B cell (primary cell): ENCODE data around the gene GGACT. TPM values are rescaled to one million over a fixed set of nuclear protein-coding genes. Genes with fewer than 3 reads are reported as not detected.

Source experiments
- ATAC-seq: fragments of 200-7000 bp; cut with Tn5 transposase; one replicate; pipeline ENCODE4 v1.10.0; 2021; ENCODE audit warnings: low read depth, mild to moderate bottlenecking, moderate number of reproducible peaks, moderate library complexity
- CTCF ChIA-PET: fragments of 350-600 bp; sonication (Branson Sonifier 250); formaldehyde crosslinking; loops from one replicate; lab custom pipeline; 2021; ENCODE audit warnings: antibody characterized with exemption, inconsistent platforms; lab: Charles Lee
- POLR2A ChIA-PET: fragments of 350-600 bp; sonication (Branson Sonifier 250); formaldehyde crosslinking; loops from one replicate; lab custom pipeline; 2021; ENCODE audit warnings: antibody characterized with exemption; lab: Charles Lee
- DNase-seq: peaks from one replicate; pipeline ENCODE4 v3.0.0; 2013
- H2AFZ ChIP-seq: 2 replicates; pipeline ENCODE4 v1.6.1; 2012; ENCODE audit warnings: mild to moderate bottlenecking, low read depth, low read length; ENCODE audit not compliant: insufficient read depth, poor library complexity, severe bottlenecking
- H3K27ac ChIP-seq, 2 donors: 1 replicate in 1 of 2; 2 replicates in 1 of 2; pipeline ENCODE4 v1.5.1; 2012 to 2013; ENCODE audit warnings: low read length in 2 of 2, mild to moderate bottlenecking in 2 of 2, moderate library complexity in 1 of 2
- H3K27me3 ChIP-seq, 4 experiments: fragments of 200-600 bp in 1 of 4; sonication (generic) in 1 of 4; replicated peaks in 1 of 4; 1 replicate in 2 of 4; 2 replicates in 2 of 4; pipeline versions ENCODE4 v1.6.1 to v1.7.0; 2013 to 2016; ENCODE audit warnings: low read length in 3 of 4, mild to moderate bottlenecking in 2 of 4, mixed read lengths in 1 of 4, moderate library complexity in 1 of 4; ENCODE audit not compliant: insufficient read depth in 4 of 4, control insufficient read depth in 3 of 4; ENCODE audit errors: control extremely low read depth in 1 of 4
- H3K36me3 ChIP-seq, 2 experiments: replicated peaks in 1 of 2; 1 replicate in 1 of 2; 2 replicates in 1 of 2; pipeline versions ENCODE4 v1.6.1 to v1.7.1; 2013; ENCODE audit warnings: low read length in 1 of 2; ENCODE audit not compliant: insufficient read depth in 2 of 2, control insufficient read depth in 1 of 2; ENCODE audit errors: control extremely low read depth in 1 of 2, extremely low read depth in 1 of 2
- H3K4me1 ChIP-seq, 2 donors: fragments of 200-600 bp in 1 of 2; sonication (generic) in 1 of 2; 1 replicate in 1 of 2; 2 replicates in 1 of 2; pipeline versions ENCODE4 v1.5.1 to v1.6.1; 2013 to 2017; ENCODE audit warnings: low read length in 2 of 2; ENCODE audit not compliant: control insufficient read depth in 2 of 2, insufficient read depth in 2 of 2
- H3K4me2 ChIP-seq: replicated peaks from 2 replicates; pipeline ENCODE3; 2012; ENCODE audit warnings: mild to moderate bottlenecking, low read depth, low read length; ENCODE audit not compliant: poor library complexity, severe bottlenecking
- H3K4me3 ChIP-seq, 5 experiments: fragments of 200-600 bp in 1 of 5; sonication (generic) in 1 of 5; 1 replicate in 3 of 5; 2 replicates in 2 of 5; pipeline versions ENCODE4 v1.5.1 to v1.7.0; 2011 to 2016; ENCODE audit warnings: low read length in 4 of 5, mild to moderate bottlenecking in 4 of 5, low read depth in 2 of 5, control low read depth in 1 of 5, moderate library complexity in 1 of 5; ENCODE audit not compliant: insufficient read depth in 1 of 5; ENCODE audit errors: control extremely low read depth in 1 of 5, extremely low read depth in 1 of 5
- H3K79me2 ChIP-seq: fragments of 200-600 bp; sonication (generic); one replicate; pipeline ENCODE4 v1.6.0; 2016; ENCODE audit warnings: low read length; ENCODE audit not compliant: control insufficient read depth, insufficient read depth
- H3K9ac ChIP-seq: fragments of 200-600 bp; sonication (generic); 2 replicates; pipeline ENCODE4 v1.6.1; 2017; ENCODE audit warnings: mild to moderate bottlenecking, low read length, moderate library complexity
- H3K9me3 ChIP-seq, 3 donors: one replicate each; pipeline versions ENCODE4 v1.6.1 to v1.7.1; 2013; ENCODE audit warnings: low read length in 2 of 3; ENCODE audit not compliant: control insufficient read depth in 2 of 3, insufficient read depth in 1 of 3; ENCODE audit errors: control extremely low read depth in 1 of 3
- H4K20me1 ChIP-seq: 2 replicates; pipeline ENCODE4 v1.6.0; 2012; ENCODE audit warnings: mild to moderate bottlenecking, low read length; ENCODE audit not compliant: insufficient read depth, control insufficient read depth, poor library complexity, severe bottlenecking
- H3K27ac Mint-ChIP-seq: one replicate; pipeline ENCODE4 v1.8.0; 2021; ENCODE audit warnings: mixed read lengths
- H3K27me3 Mint-ChIP-seq: one replicate; pipeline ENCODE4 v1.8.0; 2021; ENCODE audit warnings: mixed read lengths
- H3K4me1 Mint-ChIP-seq: one replicate; pipeline ENCODE4 v1.8.0; 2021; ENCODE audit warnings: mixed read lengths
- H3K4me3 Mint-ChIP-seq: one replicate; pipeline ENCODE4 v1.8.0; 2021; ENCODE audit warnings: mixed read lengths
- H3K9me3 Mint-ChIP-seq: one replicate; pipeline ENCODE4 v1.8.0; 2022; ENCODE audit warnings: mixed read lengths; ENCODE audit not compliant: insufficient read depth
- EZH2 ChIP-seq: IDR thresholded peaks from 2 replicates; pipeline ENCODE4 v1.6.1; 2012; ENCODE audit warnings: borderline replicate concordance, low read depth, mild to moderate bottlenecking, moderate library complexity, low read length; ENCODE audit not compliant: insufficient read depth, poor library complexity, severe bottlenecking
- WGBS: methylation state at CpG from one replicate; pipeline ENCODE4 v1.1.5; 2013; ENCODE audit warnings: missing lambda C conversion rate; ENCODE audit not compliant: insufficient coverage; 5-methylcytosine and 5-hydroxymethylcytosine counted together
- intact Hi-C: fragments of 100-400 bp; cut with micrococcal nuclease; formaldehyde crosslinking; loops from one replicate; pipeline ENCODE4 v1.10.0; 2022
- polyA plus RNA-seq: library from polyadenylated mRNA; depleted of rRNA; stranded (reverse); fragments of >200 nt; gene quantifications from 2 replicates; pipeline ENCODE4 v1.2.3, GENCODE V29; 2012
- total RNA-seq, 2 donors: library from RNA; stranded (reverse); fragments of 120-200 nt in 1 of 2; gene quantifications; 1 replicate in 1 of 2; 2 replicates in 1 of 2; pipeline versions ENCODE4 v1.2.3 to v1.2.4, GENCODE V29; 2013 to 2022
- TF ChIP-seq, protein P1 (sequence below): fragments of 200-600 bp; IDR thresholded peaks from one replicate; pipeline ENCODE4 v1.8.0; 2022; ENCODE audit warnings: antibody characterized with exemption, mild to moderate bottlenecking

Gene GGACT
- total and polyA plus RNA-seq, 2 donors (not counting 1 experiment from before 2014, with no cell fraction given), result 3.2 to 3.5 TPM

DNA sequence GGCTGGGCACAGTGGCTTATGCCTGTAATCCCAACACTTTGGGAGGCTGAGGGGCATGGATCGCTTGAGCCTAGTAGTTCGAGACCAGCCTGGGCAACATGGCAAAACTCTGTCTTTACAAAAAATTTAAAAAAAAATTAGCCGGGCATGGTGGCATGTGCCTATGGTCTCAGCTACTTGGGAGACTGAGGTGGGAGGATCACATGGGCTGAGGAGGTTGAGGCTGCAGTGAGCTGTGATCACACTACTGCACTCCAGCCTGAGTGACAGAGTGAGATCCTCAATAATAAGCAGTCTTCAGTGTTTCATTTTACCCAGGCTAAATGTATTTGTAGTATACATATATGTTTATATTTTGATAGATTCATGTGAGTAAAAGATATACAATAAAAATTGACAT lies 85.0 kb downstream of the GGACT start:
- TF ChIP-seq, protein P1, sequence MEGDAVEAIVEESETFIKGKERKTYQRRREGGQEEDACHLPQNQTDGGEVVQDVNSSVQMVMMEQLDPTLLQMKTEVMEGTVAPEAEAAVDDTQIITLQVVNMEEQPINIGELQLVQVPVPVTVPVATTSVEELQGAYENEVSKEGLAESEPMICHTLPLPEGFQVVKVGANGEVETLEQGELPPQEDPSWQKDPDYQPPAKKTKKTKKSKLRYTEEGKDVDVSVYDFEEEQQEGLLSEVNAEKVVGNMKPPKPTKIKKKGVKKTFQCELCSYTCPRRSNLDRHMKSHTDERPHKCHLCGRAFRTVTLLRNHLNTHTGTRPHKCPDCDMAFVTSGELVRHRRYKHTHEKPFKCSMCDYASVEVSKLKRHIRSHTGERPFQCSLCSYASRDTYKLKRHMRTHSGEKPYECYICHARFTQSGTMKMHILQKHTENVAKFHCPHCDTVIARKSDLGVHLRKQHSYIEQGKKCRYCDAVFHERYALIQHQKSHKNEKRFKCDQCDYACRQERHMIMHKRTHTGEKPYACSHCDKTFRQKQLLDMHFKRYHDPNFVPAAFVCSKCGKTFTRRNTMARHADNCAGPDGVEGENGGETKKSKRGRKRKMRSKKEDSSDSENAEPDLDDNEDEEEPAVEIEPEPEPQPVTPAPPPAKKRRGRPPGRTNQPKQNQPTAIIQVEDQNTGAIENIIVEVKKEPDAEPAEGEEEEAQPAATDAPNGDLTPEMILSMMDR, result no peak
- no peak for TF ChIP-seq EZH2
- Mint-ChIP-seq H3K9me3 (no peaks in the 10 kb centered on the region), H3K4me3 (no peak overlapping the region), H3K27ac (no peak overlapping the region), H3K27me3 (peaks cover 7% of the 10 kb centered on the region), H3K4me1 (peaks cover 12% of the 10 kb centered on the region)
- 100% methylated on average over 1 of the region's 3 CpGs for WGBS
- H3K27me3 ChIP-seq, result no peaks in the 10 kb centered on the region
- no peak overlapping the region for H3K9ac ChIP-seq
- H3K79me2 ChIP-seq, result no peaks in the 10 kb centered on the region
- no peaks in the 10 kb centered on the region for H3K9me3 ChIP-seq
- H3K4me3 ChIP-seq, result no peak overlapping the region
- H3K27ac ChIP-seq, result no peak overlapping the region
- ATAC-seq, result no peak
- H3K4me2 ChIP-seq, result no peak overlapping the region
- ChIA-PET CTCF (interaction anchor here (1.7 kb wide), 1 partner anchor 847 kb away, joined by 3 read pairs; no protein-coding TSS in a partner anchor), POLR2A (no interaction called here)
- no peak overlapping the region for H2AFZ ChIP-seq
- no peak for DNase-seq
- H3K4me1 ChIP-seq, result peaks cover 0 to 3% of the 10 kb centered on the region in 2 donors
- H3K36me3 ChIP-seq, result no peaks in the 10 kb centered on the region
- H4K20me1 ChIP-seq, result no peaks in the 10 kb centered on the region
- intact Hi-C loops, result no loop called here

DNA sequence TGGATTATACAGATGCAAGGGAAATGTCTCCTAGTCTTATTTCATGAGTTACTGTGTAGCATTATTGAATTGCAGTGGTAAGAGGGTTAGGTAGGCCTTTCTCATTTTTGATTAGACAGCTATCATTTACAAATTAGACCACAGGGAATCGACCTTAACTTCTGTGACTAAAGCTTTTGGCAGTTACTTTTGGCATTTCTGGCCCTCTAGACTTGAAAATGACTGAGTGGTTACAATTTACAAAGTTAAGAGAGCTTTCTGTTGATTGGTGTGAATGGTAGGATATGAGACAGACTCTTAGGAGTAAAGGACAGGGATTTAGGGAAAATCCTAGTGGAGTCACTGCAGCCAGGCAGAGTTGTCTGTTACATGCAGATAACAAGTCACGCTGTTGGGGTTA lies 86.1 kb downstream of the GGACT start:
- Mint-ChIP-seq H3K9me3 (no peaks in the 10 kb centered on the region), H3K27me3 (peaks cover 7% of the 10 kb centered on the region), H3K4me3 (no peak overlapping the region), H3K4me1 (peaks cover 12% of the 10 kb centered on the region), H3K27ac (no peak overlapping the region)
- CTCF ChIA-PET, result interaction anchor here (1.0 to 1.2 kb wide), 2 partner anchors 9 to 11 kb away, joined by 3 read pairs; no protein-coding TSS in a partner anchor
- no peaks in the 10 kb centered on the region for H3K9me3 ChIP-seq
- no peaks in the 10 kb centered on the region for H3K27me3 ChIP-seq
- no peaks in the 10 kb centered on the region for H3K79me2 ChIP-seq
- H3K4me1 ChIP-seq, result peaks cover 0 to 3% of the 10 kb centered on the region in 2 donors
- no peak for DNase-seq
- H3K27ac ChIP-seq, result no peak overlapping the region
- H2AFZ ChIP-seq, result no peak overlapping the region
- no peak for ATAC-seq
- no peak overlapping the region for H3K9ac ChIP-seq
- no peaks in the 10 kb centered on the region for H4K20me1 ChIP-seq
- no peak overlapping the region for H3K4me3 ChIP-seq
- WGBS, result 73% methylated on average over 2 of the region's 2 CpGs
- no peak overlapping the region for H3K4me2 ChIP-seq
- H3K36me3 ChIP-seq, result no peaks in the 10 kb centered on the region
- POLR2A ChIA-PET, result no interaction called here
- intact Hi-C loops, result no loop called here
- TF ChIP-seq EZH2, result no peak
- TF ChIP-seq, protein P1, result no peak
